Measurements from ENCODE around the gene ZNF484. TPM values are rescaled to one million over a fixed set of nuclear protein-coding genes. Genes with fewer than 3 reads are reported as not detected.

Gene ZNF484
- total RNA-seq (2021; ENCODE audit: unreplicated experiment), result 7.2 TPM
- 1.0 and 1.8 TPM in 2 replicates for polyA plus RNA-seq (2012)
- percentile 71 among the genes with signal in this experiment for Bru-seq, nascent RNA
- BruChase-seq, experiment 1, labeled RNA remaining after a 6-hour chase, result percentile 65 among the genes with signal in this experiment
- percentile 75 among the genes with signal in this experiment for BruChase-seq, experiment 2, labeled RNA remaining after a 2-hour chase
- long read RNA-seq, partial matches to known transcripts, result 1 of 8 reads
- long read RNA-seq, other reads (novel, unspliced or antisense), result 5 of 8 reads

DNA sequence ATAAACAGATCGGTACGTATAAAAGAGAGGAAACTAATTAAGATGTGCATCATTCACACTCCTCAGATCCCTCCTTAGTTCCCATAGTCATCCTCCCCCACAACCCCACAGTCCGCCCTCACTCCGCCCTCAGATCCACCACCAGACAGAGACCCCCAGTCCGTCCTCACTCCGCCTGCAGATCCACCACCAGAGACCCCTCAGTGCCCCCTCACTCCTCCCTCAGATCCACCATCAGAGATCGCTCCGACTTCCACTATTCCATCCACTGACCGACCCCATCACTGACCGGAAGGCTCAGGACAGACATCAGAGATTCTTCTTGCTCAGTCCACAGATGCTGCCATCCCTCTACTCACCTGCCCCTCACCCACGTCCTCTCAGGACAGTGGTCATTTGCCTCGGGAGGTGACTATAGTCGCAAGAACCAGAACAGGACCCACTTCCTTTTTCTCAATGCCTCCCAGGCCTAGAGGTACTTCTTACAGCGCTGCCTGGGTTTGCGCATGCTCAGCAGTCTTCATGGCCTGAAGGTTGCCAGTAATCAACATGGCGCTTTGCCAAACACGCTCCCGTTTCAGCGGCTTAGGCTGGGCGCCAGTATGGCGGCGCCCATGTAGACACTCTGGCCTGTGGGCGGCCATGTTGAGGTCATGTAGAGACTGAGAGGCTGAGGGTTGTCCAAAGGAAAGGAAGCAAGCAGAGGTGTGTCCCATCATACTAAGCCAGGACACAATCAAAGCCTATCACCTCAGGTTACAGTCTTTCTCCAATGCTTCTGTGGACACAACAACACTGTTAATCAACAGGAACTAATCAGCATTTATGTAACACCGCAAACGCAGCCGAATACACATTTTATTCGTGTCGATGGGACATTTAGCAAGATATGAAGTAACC is at the start of gene ZNF484:
ZNF484 (minus strand) TSS at position 508 of the 900 bp plus-strand sequence. CDS start 3,009 bp downstream, outside the sequence.
- intact Hi-C loops (cut with micrococcal nuclease), result no loop called here
- Histone ChIP-seq H3K27ac (ENCODE audit: low read depth, low read length) (peak within 1 kb of the TSS; percentile 47), H3K4me3 (replicated peaks in 1 of 2; ENCODE audit: low read depth in 1 of 2, low read length in 2 of 2) (peak within 1 kb of the TSS; percentile 71 to 91)
- TF ChIP-seq EZH2 (IDR thresholded peaks at IDR 0.05) (no peak), EGR1 (IDR thresholded peaks at IDR 0.05; ENCODE audit: low read depth) (peak; percentile 97), POLR2AphosphoS5 (IDR thresholded peaks at IDR 0.05; ENCODE audit: low read depth, low read length) (peak; percentile 77; the same call in 1 of the 2 replicates), ZNF274 (IDR thresholded peaks at IDR 0.05; ENCODE audit: low read depth, low read length) (no peak), FOSL1 (IDR thresholded peaks at IDR 0.05; ENCODE audit: low read depth) (no peak), SRF (IDR thresholded peaks at IDR 0.05; ENCODE audit: low read depth) (no peak), RAD21 (IDR thresholded peaks at IDR 0.05; ENCODE audit: low read depth) (no peak), POLR2A (IDR thresholded peaks at IDR 0.05; ENCODE audit: borderline replicate concordance, extremely low read depth, insufficient read depth, insufficient read length) (peak; percentile 60), SIN3A (IDR thresholded peaks at IDR 0.05; ENCODE audit: low read depth) (peak; percentile 60; the same call in 1 of the 2 replicates), CEBPB (IDR thresholded peaks at IDR 0.05; ENCODE audit: low read depth) (no peak), SP1 (IDR thresholded peaks at IDR 0.05; ENCODE audit: low read depth) (peak; percentile 15; the same call in 1 of the 2 replicates), JUND (IDR thresholded peaks at IDR 0.05) (no peak), CBX3 (IDR thresholded peaks at IDR 0.05; ENCODE audit: low read depth) (peak; percentile 65; the same call in 1 of the 2 replicates), ZFX (IDR thresholded peaks at IDR 0.05) (peak; percentile 69), ELF1 (IDR thresholded peaks at IDR 0.05; ENCODE audit: borderline replicate concordance, low read depth) (peak; percentile 33; the same call in 1 of the 2 replicates)
- TF ChIP-seq, protein P1, sequence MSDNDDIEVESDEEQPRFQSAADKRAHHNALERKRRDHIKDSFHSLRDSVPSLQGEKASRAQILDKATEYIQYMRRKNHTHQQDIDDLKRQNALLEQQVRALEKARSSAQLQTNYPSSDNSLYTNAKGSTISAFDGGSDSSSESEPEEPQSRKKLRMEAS (IDR thresholded peaks at IDR 0.05), result peak; percentile 83
- TF ChIP-seq, protein P2, sequence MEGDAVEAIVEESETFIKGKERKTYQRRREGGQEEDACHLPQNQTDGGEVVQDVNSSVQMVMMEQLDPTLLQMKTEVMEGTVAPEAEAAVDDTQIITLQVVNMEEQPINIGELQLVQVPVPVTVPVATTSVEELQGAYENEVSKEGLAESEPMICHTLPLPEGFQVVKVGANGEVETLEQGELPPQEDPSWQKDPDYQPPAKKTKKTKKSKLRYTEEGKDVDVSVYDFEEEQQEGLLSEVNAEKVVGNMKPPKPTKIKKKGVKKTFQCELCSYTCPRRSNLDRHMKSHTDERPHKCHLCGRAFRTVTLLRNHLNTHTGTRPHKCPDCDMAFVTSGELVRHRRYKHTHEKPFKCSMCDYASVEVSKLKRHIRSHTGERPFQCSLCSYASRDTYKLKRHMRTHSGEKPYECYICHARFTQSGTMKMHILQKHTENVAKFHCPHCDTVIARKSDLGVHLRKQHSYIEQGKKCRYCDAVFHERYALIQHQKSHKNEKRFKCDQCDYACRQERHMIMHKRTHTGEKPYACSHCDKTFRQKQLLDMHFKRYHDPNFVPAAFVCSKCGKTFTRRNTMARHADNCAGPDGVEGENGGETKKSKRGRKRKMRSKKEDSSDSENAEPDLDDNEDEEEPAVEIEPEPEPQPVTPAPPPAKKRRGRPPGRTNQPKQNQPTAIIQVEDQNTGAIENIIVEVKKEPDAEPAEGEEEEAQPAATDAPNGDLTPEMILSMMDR (IDR thresholded peaks at IDR 0.05 in 2 of 3, conservative IDR thresholded peaks at IDR 0.05 in 1 of 3; ENCODE audit: borderline replicate concordance in 1 of 3, insufficient read depth in 1 of 3, low read depth in 2 of 3, low read length in 2 of 3), result no peak
- TF ChIP-seq, protein P3, sequence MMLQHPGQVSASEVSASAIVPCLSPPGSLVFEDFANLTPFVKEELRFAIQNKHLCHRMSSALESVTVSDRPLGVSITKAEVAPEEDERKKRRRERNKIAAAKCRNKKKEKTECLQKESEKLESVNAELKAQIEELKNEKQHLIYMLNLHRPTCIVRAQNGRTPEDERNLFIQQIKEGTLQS (IDR thresholded peaks at IDR 0.05), result no peak
- TF ChIP-seq, protein P4, sequence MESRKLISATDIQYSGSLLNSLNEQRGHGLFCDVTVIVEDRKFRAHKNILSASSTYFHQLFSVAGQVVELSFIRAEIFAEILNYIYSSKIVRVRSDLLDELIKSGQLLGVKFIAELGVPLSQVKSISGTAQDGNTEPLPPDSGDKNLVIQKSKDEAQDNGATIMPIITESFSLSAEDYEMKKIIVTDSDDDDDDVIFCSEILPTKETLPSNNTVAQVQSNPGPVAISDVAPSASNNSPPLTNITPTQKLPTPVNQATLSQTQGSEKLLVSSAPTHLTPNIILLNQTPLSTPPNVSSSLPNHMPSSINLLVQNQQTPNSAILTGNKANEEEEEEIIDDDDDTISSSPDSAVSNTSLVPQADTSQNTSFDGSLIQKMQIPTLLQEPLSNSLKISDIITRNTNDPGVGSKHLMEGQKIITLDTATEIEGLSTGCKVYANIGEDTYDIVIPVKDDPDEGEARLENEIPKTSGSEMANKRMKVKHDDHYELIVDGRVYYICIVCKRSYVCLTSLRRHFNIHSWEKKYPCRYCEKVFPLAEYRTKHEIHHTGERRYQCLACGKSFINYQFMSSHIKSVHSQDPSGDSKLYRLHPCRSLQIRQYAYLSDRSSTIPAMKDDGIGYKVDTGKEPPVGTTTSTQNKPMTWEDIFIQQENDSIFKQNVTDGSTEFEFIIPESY (IDR thresholded peaks at IDR 0.05; ENCODE audit: extremely low read depth, insufficient replicate concordance, low read length), result no peak

More for the DNA sequence above, at the start of gene ZNF484:
- POLR2A ChIA-PET, result no interaction called here
- Histone ChIP-seq H4K20me1 (ENCODE audit: insufficient read depth) (no peaks in the 10 kb centered on the region), H3K9ac (ENCODE audit: low read length) (peak within 1 kb of the TSS; percentile 79), H3K9me3 (ENCODE audit: control insufficient read depth in 1 of 2, insufficient read depth in 1 of 2, low read depth in 1 of 2, low read length in 2 of 2) (no peaks in the 10 kb centered on the region), H3K79me2 (ENCODE audit: insufficient read depth, low read length) (peaks cover 40% of the 10 kb centered on the region), H3K9me2 (ENCODE audit: insufficient read depth) (no peaks in the 10 kb centered on the region), H3K36me3 (ENCODE audit: control insufficient read depth in 1 of 2, insufficient read depth in 2 of 2, low read length in 2 of 2) (no peaks in the 10 kb centered on the region), H3K4me2 (ENCODE audit: low read length) (peak within 1 kb of the TSS; percentile 84), H3K4me1 (ENCODE audit: control insufficient read depth in 1 of 2, insufficient read depth in 2 of 2, low read length in 2 of 2) (peaks cover 0 to 7% of the 10 kb centered on the region in 2 experiments; a peak in 3 of 4 replicates), H2AFZ (ENCODE audit: low read depth, low read length, poor library complexity, severe bottlenecking) (peak within 1 kb of the TSS; percentile 92), H3K27me3 (ENCODE audit: insufficient read depth, low read length) (no peaks in the 10 kb centered on the region)
- no TSS peak for BruUV-seq (replicated peaks)
- RAD21 ChIA-PET (ENCODE audit: low non-redundant PET in 1 of 2, low total read pairs in 2 of 2, uncharacterized antibody in 2 of 2, unreplicated experiment in 2 of 2), result no interaction called here
- ATAC-seq, result peak; percentile 98
- CTCF ChIA-PET, result interaction anchor here (1.1 kb wide), 1 partner anchor 69 kb away, joined by 3 read pairs; no protein-coding TSS in a partner anchor
- peak; percentile 99 for DNase-seq (ENCODE audit: low read depth, low spot score)
